Effector memory CD8-positive, alpha-beta T cell (primary cell): ENCODE measurements around the gene NTNG2.

ENCODE experiments used
- ATAC-seq: fragments of 150-1000 bp; cut with Tn5 transposase; replicated peaks from 2 replicates; pipeline ENCODE4 v1.10.0; 2021; ENCODE audit warnings: mild to moderate bottlenecking, moderate library complexity
- DNase-seq, 3 experiments: peaks; one replicate each; pipeline ENCODE4 v3.0.0; 2021
- H3K27ac Mint-ChIP-seq, 2 donors: one replicate each; pipeline ENCODE4 v1.8.0; 2022; ENCODE audit warnings: mild to moderate bottlenecking in 2 of 2, mixed read lengths in 2 of 2, moderate library complexity in 2 of 2
- H3K27me3 Mint-ChIP-seq, 2 donors: one replicate each; pipeline ENCODE4 v1.8.0; 2022; ENCODE audit warnings: mixed read lengths in 2 of 2
- H3K36me3 Mint-ChIP-seq: one replicate; pipeline ENCODE4 v1.8.0; 2022; ENCODE audit warnings: mild to moderate bottlenecking, moderate library complexity, mixed read lengths; ENCODE audit not compliant: insufficient read depth
- H3K4me1 Mint-ChIP-seq, 2 donors: one replicate each; pipeline ENCODE4 v1.8.0; 2022; ENCODE audit warnings: low read depth in 2 of 2, mixed read lengths in 2 of 2
- H3K4me3 Mint-ChIP-seq, 2 donors: one replicate each; pipeline ENCODE4 v1.8.0; 2022; ENCODE audit warnings: mild to moderate bottlenecking in 2 of 2, mixed read lengths in 2 of 2, moderate library complexity in 2 of 2
- H3K9me3 Mint-ChIP-seq, 2 donors: one replicate each; pipeline ENCODE4 v1.8.0; 2022; ENCODE audit warnings: mixed read lengths in 2 of 2

Gene NTNG2

DNA sequence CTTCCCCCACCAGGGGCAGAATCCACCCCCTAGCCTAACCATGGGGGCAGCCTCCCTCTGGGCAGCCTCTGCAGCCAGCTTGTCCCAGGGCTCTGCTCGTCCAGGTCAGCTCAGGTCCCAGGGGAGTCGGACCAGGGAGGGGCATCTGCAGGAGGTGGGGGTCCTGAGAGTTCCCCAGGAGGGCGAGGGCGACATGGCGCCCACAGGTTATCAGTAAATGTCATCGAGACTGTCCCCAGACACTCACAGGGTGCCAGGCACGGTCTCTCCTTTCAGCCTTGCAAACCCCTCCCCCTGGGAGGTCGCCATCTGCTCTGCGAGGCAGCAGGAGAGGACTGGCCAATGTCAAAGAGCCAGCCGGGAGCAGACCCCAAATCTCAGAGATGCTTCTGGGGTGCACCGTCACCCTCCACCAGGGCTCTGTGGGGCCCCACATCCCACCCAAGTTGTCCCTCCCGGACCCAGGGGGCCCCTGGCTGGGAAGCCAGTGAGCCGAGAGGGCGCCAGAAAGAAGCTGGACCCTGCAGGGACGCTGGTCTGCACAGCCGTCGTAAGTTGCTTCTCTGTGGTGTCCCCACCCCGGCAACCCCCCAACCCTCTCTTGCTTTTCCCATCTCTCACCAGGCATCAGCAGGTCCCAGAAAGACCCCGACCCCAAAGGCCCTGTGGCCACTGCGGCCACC, 69.3 kb downstream of the NTNG2 start:
- Mint-ChIP-seq H3K36me3 (no peaks in the 10 kb centered on the region), H3K4me3 (no peak overlapping the region), H3K27ac (no peak overlapping the region), H3K27me3 (peaks cover 20 to 32% of the 10 kb centered on the region in 2 donors), H3K4me1 (peaks cover 2 to 3% of the 10 kb centered on the region in 2 donors), H3K9me3 (no peaks in the 10 kb centered on the region)
- DNase-seq: no peak
- ATAC-seq: no peak

DNA sequence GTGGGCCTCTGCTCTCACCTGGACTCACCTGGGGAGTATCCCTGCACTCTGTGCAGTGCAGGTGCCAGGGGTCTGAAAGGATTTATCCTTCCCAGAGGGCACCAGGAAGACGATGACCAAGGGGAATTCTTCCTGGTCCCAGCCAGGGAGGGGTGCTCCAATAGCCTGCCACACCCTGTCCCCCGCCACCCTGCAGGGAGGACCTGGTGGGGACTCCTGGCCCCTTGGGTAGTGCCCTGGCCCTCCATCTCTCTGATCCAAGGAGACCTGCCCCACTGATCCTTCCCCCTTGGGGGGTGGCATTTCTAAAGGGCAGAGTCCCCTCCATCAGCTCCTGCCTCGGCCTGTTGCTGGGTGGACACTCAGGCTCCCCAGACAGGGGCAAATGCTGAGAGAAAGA, 70.7 kb downstream of the NTNG2 start:
- Mint-ChIP-seq H3K36me3 (no peaks in the 10 kb centered on the region), H3K4me3 (no peak overlapping the region), H3K27me3 (peaks cover 20 to 35% of the 10 kb centered on the region in 2 donors), H3K9me3 (no peaks in the 10 kb centered on the region), H3K4me1 (peaks cover 6 to 9% of the 10 kb centered on the region in 2 donors), H3K27ac (no peak overlapping the region)
- no peak for DNase-seq
- no peak for ATAC-seq

DNA sequence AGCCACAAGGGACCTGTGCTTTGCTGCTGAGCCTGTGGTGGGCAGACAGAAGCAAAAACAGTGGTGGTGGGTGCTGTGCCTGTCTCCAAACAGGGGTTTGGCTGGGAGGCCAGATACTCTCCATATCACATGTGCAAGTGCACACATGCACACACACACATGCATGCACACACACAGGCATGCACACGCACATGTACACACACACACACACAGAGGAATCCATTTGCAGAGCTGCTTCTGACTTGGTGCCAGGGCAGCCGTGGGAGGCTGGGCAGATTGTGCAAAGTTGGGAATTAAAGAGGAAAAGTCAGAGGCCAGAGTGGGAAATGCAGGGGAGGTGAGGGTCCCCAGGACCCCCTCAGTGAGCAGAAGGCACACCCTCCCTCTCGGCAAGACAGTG, 71.3 kb downstream of the NTNG2 start:
- no peaks in the 10 kb centered on the region for H3K9me3 Mint-ChIP-seq
- peaks cover 20 to 35% of the 10 kb centered on the region in 2 donors for H3K27me3 Mint-ChIP-seq
- H3K4me1 Mint-ChIP-seq: peaks cover 6 to 9% of the 10 kb centered on the region in 2 donors
- DNase-seq: no peak
- ATAC-seq: no peak
- H3K36me3 Mint-ChIP-seq: no peaks in the 10 kb centered on the region
- H3K4me3 Mint-ChIP-seq: no peak overlapping the region
- no peak overlapping the region for H3K27ac Mint-ChIP-seq

DNA sequence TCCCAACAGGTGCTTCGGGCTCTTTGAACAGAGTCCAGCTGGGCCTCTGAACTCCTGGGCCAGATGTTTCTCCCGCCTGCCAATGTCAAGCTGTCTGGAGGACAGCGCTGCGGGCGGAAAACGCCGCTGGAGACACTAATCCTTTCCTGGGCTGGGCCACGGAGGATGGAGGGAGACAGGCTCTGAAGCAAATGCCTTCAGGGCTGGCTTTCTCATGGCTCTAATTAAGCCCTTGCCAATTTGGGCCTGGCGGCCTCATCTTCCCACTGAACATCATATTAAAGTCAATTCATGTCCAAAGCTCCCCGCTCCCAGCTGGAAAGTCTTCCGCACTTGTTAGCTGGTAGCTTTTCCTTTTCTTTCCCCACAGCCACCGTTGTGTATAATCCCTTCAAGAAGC, 72.7 kb downstream of the NTNG2 start:
- H3K36me3 Mint-ChIP-seq: no peaks in the 10 kb centered on the region
- no peaks in the 10 kb centered on the region for H3K9me3 Mint-ChIP-seq
- H3K4me3 Mint-ChIP-seq: no peak overlapping the region
- H3K27me3 Mint-ChIP-seq: peaks cover 20 to 35% of the 10 kb centered on the region in 2 donors
- no peak overlapping the region for H3K27ac Mint-ChIP-seq
- DNase-seq (no peak), ATAC-seq (no peak)
- peaks cover 6 to 9% of the 10 kb centered on the region in 2 donors for H3K4me1 Mint-ChIP-seq

DNA sequence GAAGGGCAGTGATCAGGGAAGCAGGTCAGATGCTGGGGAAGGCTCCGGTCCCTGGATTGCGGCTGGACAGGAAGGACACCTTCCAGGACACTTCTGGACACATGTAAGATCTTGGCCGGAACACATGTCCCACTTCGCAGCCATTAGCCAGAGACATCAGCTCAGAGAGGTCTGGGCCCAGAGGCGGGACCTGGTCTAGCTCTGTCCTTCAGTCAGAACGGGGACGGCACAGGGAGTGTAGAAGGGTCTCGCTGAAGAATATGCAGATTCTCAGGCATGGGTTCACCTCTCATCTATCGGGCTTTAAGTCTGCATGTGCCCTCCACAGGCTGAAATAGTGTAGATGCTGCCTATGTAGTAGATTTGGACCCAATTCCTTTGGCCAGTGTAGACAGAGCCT, 73.3 kb downstream of the NTNG2 start:
- Mint-ChIP-seq H3K9me3 (no peaks in the 10 kb centered on the region), H3K27me3 (peaks cover 20 to 35% of the 10 kb centered on the region in 2 donors), H3K4me1 (peaks cover 6 to 11% of the 10 kb centered on the region in 2 donors), H3K4me3 (no peak overlapping the region), H3K27ac (no peak overlapping the region), H3K36me3 (no peaks in the 10 kb centered on the region)
- DNase-seq (no peak), ATAC-seq (no peak)

DNA sequence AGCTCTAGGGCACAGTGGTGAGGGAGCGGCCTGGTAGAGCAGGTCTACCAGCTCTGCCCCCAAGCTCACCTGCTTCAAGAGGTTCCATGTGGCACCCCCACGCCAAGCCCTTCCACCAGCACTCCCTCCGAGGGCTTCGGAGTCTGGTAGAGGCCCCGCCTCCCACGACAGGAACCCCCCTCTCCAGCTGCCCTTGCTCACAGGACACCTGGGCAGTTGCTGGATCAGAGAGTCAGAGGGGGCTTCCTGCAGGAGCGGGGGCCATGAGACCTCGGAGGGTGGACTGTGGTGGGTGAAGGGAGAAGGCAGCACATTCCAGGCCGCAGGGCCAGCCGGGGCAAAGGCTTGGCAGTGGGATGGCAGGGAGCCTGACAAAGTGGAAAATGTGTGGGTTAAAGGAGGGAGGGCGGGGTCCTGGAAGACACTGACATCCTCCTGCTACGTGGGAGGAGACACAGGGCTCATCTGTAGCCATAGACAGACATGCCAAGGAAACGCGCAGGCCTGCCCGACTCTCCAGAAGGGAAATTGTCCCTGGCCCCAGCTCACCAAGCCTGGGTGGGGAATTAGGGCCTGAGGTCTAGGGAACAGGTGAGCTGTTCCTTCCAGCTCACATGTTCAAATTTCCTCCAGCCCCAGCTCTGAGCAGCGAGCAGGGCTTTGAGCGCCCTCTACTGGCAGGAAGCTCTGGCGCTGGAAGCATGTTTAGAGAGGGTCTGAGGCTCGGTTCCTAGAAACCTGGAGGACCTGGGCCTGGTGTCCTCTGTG, 74.2 kb downstream of the NTNG2 start:
- Mint-ChIP-seq H3K27me3 (peaks cover 20 to 35% of the 10 kb centered on the region in 2 donors), H3K4me3 (no peak overlapping the region), H3K4me1 (peaks cover 6 to 14% of the 10 kb centered on the region in 2 donors), H3K9me3 (no peaks in the 10 kb centered on the region), H3K36me3 (peaks cover under 1% of the 10 kb centered on the region), H3K27ac (no peak overlapping the region)
- ATAC-seq: no peak
- peak; percentile 79 to 81 (median 79) for DNase-seq

DNA sequence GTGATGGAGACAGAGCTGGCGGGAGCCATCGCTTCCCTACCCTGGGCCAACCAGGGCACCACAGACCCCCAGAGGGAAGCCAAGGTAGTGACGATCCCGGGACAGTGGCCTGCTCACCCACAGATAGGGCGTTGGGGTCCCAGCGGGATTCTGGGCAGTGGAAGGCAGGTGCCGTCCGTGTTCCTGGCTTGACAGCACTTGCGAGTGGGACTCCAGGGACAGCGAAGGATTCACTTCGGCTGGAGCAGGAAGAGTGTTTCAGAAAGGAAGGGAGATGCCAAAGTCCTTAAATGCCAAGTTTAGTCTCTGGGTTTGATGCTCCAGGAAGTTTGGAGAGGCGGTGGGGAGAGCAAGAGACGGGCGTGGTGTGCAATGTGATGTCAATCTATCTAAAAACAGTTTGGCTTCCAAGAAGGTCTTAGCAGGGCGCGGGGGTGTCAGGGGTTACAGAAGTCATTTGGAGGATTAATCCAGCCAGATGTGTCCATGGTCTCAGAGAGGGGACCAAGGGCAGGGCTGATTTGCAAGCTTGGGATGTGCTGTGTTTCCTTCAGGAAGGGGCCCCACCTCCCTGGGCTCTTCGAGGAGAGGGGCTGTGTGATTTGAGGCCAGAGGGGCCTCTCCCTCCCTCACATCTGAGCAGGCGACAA, 74.9 kb downstream of the NTNG2 start:
- no peak for ATAC-seq
- peaks cover 20 to 35% of the 10 kb centered on the region in 2 donors for H3K27me3 Mint-ChIP-seq
- H3K4me3 Mint-ChIP-seq: no peak overlapping the region
- H3K4me1 Mint-ChIP-seq: peaks cover 9 to 16% of the 10 kb centered on the region in 2 donors
- H3K36me3 Mint-ChIP-seq: peaks cover 4% of the 10 kb centered on the region
- no peaks in the 10 kb centered on the region for H3K9me3 Mint-ChIP-seq
- H3K27ac Mint-ChIP-seq: no peak overlapping the region
- DNase-seq: no peak

DNA sequence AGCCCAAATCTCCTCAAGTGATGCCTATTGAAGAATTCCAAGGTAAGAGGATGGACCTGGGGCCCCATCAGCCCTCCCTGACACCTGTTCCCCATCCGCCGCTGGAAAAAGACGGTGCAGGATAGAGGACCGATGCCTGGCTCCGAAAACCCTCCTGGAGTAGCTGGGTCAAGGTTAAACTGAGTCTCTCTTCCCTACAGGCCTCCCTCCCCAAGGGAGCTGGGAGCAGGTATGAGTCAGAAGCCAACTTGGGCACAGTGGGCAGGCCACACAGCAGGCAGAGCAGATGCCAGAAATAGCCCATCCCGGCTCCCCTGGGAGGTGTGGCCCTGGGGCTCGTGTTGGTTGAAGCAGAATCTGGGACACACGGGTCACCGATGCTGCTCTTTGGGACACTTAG, 75.6 kb downstream of the NTNG2 start:
- Mint-ChIP-seq H3K27ac (no peak overlapping the region), H3K4me3 (no peak overlapping the region), H3K9me3 (no peaks in the 10 kb centered on the region), H3K36me3 (peaks cover 7% of the 10 kb centered on the region), H3K4me1 (peaks cover 12 to 19% of the 10 kb centered on the region in 2 donors), H3K27me3 (peaks cover 20 to 35% of the 10 kb centered on the region in 2 donors)
- ATAC-seq (no peak), DNase-seq (no peak)

DNA sequence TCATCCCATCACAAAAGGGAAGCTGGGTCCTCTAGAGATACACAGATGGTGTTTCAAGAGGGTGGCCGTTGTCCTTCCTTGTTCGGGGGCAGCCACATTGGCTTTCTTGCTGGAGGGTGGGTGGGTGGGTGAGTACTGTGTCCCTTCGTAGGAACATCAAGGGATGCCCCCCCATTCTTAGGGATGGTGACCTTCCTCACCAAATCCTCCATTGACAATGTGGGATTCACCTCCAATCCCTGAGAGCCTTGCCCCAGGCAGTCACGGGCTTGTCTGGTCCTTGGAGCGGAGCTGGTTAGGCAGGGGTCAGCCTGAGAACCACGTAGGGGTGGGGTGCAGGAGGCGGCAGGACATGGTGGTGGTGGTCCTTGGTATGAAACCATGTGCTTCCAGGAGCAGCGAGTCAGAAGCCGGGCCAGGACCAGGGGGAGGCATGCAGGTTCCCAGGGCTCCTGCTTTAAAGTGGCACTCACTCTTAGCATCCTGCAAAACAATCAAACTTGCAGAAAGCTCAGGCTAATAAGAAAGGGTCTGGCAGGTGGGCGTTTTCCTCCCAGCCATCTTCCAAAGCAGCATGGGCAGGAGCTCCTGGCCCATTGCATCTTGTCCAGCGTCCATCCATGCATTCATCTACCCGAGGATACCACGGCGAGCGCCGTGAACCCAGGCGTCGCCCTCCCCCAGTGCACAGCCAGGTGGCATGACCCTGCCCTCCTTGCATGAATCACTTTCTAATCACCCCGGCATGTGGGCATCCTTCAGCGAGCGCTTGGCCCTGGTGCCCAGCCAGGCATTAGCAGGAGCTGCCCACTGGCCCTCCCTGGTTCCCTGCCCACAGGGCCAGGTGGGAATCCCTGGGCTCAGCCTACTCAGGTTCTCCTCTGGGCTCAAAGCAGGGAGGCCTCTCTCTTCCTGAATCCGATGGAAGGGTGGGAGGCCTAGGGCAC, 76.4 kb downstream of the NTNG2 start:
- no peaks in the 10 kb centered on the region for H3K9me3 Mint-ChIP-seq
- no peak overlapping the region for H3K27ac Mint-ChIP-seq
- peaks cover 10% of the 10 kb centered on the region for H3K36me3 Mint-ChIP-seq
- peaks cover 15 to 28% of the 10 kb centered on the region in 2 donors for H3K27me3 Mint-ChIP-seq
- ATAC-seq (no peak), DNase-seq (no peak)
- H3K4me3 Mint-ChIP-seq: no peak overlapping the region
- H3K4me1 Mint-ChIP-seq: peaks cover 16 to 21% of the 10 kb centered on the region in 2 donors

DNA sequence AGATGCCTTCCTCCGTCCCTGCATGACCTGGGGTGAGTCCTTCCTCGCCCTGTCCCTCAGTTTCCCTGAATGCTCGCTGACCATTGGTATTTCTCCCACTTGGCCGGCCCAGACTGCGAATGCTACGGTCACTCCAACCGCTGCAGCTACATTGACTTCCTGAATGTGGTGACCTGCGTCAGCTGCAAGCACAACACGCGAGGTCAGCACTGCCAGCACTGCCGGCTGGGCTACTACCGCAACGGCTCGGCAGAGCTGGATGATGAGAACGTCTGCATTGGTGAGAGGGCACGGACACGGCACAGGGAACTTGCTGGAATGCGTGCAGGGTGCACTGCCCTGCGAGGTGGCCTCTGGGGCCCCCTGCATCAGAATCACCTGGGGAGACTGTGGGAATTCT, 77.1 kb downstream of the NTNG2 start:
- peaks cover 16 to 21% of the 10 kb centered on the region in 2 donors for H3K4me1 Mint-ChIP-seq

DNA sequence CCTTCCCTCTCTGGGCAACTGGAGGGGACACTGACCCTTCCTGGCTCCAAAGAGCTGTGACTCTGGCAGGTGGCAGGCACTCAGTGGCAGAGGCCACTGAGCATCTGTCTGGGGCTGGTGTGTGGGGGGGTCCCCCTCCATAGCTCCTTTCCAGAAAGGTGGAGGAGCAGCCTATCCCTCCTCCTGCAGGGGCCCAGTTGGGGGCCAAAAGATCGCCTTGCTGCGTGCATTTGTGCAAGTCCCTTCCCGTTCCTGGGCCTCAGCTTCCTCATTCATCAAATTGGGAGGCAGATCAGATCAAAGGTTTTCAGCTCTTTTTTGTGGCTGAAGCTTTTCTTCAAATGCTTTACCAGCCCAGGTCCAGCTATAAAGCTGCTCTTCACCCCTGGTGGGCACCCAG, 77.7 kb downstream of the NTNG2 start:
- H3K4me3 Mint-ChIP-seq: peak overlapping the region in 1 of 2 donors; percentile 87

More for the DNA sequence above, 77.1 kb downstream of the NTNG2 start:
- Mint-ChIP-seq H3K27me3 (peaks cover 15 to 25% of the 10 kb centered on the region in 2 donors), H3K36me3 (peaks cover 10% of the 10 kb centered on the region), H3K27ac (no peak overlapping the region), H3K4me3 (no peak overlapping the region), H3K9me3 (no peaks in the 10 kb centered on the region)
- ATAC-seq (no peak), DNase-seq (no peak)

DNA sequence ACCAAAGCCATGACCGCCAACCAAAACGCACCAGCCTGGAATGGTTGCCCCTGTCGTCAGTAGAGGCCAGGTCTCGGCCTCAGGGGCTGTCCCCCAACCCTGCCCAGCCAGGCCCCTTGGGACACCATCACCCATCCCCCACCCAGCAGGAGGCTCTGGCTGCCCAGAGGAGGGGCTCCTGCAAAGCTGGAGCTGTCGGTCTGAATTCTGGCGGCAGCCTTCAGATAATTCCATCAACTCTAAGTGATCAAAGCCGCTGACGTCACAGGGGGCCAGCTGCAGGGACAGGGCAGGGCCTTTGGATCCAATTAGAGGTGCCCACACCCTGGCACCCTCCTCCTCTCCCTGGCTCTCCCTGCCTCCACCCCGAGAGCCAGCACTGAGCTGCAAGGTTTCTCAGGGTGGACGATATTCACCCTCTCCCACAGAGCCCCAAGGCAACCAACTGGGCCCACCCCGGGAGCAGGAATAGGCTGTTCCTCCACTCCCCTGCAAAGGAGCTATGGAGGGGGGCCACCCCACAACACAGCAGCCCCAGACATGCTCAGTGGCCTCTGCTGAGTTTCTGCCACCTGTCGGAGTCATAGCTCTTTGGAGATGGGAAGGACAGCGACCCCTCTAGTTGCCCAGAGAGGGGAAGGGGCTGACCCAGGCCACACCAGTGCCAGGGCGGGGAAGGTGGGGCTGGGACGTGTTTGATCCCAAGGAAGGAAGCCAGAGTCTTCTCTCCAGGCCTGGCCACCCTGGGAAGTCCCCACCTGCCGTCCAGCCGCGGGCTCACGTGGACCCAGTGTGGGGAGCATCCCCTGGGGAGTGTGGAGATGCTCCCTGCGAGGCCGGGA, 78.4 kb downstream of the NTNG2 start:
- Mint-ChIP-seq H3K27me3 (peaks cover 8 to 13% of the 10 kb centered on the region in 2 donors), H3K4me1 (peaks cover 16 to 21% of the 10 kb centered on the region in 2 donors), H3K27ac (peak overlapping the region in 1 of 2 donors; percentile 29), H3K4me3 (peak overlapping the region; percentile 87 to 96), H3K36me3 (peaks cover 10% of the 10 kb centered on the region), H3K9me3 (no peaks in the 10 kb centered on the region)
- ATAC-seq (no peak), DNase-seq (no peak)

More for the DNA sequence above, 77.7 kb downstream of the NTNG2 start:
- no peaks in the 10 kb centered on the region for H3K9me3 Mint-ChIP-seq
- H3K27me3 Mint-ChIP-seq: peaks cover 15 to 20% of the 10 kb centered on the region in 2 donors
- no peak for DNase-seq
- peak overlapping the region in 1 of 2 donors; percentile 29 for H3K27ac Mint-ChIP-seq
- no peak for ATAC-seq
- H3K36me3 Mint-ChIP-seq: peaks cover 10% of the 10 kb centered on the region
- peaks cover 16 to 21% of the 10 kb centered on the region in 2 donors for H3K4me1 Mint-ChIP-seq
